Fibroblast of lung (primary cell): ENCODE results near the gene SLC5A5. TPM values are rescaled to one million over a fixed set of nuclear protein-coding genes. Genes with fewer than 3 reads are reported as not detected.
A peak's percentile ranks its signal among the peaks of the same experiment; 100 is the strongest.

Source experiments
- DNase-seq, 2 donors: peaks; one replicate each; pipeline versions ENCODE4 v3.0.0 to v3.0.0-alpha.2; 2010; ENCODE audit warnings: low read depth in 2 of 2
- H2AFZ ChIP-seq: 2 replicates; pipeline ENCODE4 v1.5.1; 2012; ENCODE audit warnings: low read length, control low read depth, inconsistent platforms
- H3K27ac ChIP-seq: 2 replicates; pipeline ENCODE4 v1.5.1; 2011; ENCODE audit warnings: low read length, control low read depth; ENCODE audit not compliant: insufficient read depth
- H3K27me3 ChIP-seq: 2 replicates; pipeline ENCODE4 v1.5.1; 2011; ENCODE audit warnings: mild to moderate bottlenecking, low read length; ENCODE audit not compliant: control insufficient read depth, insufficient read depth
- H3K36me3 ChIP-seq: 2 replicates; pipeline ENCODE4 v1.5.1; 2011; ENCODE audit warnings: low read length; ENCODE audit not compliant: control insufficient read depth, insufficient read depth
- H3K4me1 ChIP-seq: 2 replicates; pipeline ENCODE4 v1.5.1; 2011; ENCODE audit warnings: low read length; ENCODE audit not compliant: control insufficient read depth, insufficient read depth; ENCODE audit errors: extremely low read depth
- H3K4me2 ChIP-seq: 2 replicates; pipeline ENCODE4 v1.5.1; 2011; ENCODE audit warnings: low read length, control low read depth; ENCODE audit not compliant: insufficient read depth; ENCODE audit errors: extremely low read depth
- H3K4me3 ChIP-seq, 4 experiments: fragments of 200-600 bp in 1 of 4; sonication (generic) in 1 of 4; replicated peaks in 1 of 4; 2 replicates each; pipeline ENCODE4 v1.5.1; 2011 to 2016; ENCODE audit warnings: low read length in 4 of 4, low read depth in 3 of 4, mild to moderate bottlenecking in 3 of 4, control low read depth in 2 of 4, inconsistent platforms in 1 of 4, mixed read lengths in 1 of 4; ENCODE audit not compliant: insufficient read depth in 1 of 4; ENCODE audit errors: control extremely low read depth in 1 of 4
- H3K79me2 ChIP-seq: 2 replicates; pipeline ENCODE4 v1.5.1; 2012; ENCODE audit warnings: mild to moderate bottlenecking, low read length, inconsistent platforms; ENCODE audit not compliant: control insufficient read depth, insufficient read depth
- H3K9ac ChIP-seq: 2 replicates; pipeline ENCODE4 v1.5.1; 2011; ENCODE audit warnings: mild to moderate bottlenecking, low read length, control low read depth; ENCODE audit not compliant: insufficient read depth
- H3K9me3 ChIP-seq: 2 replicates; pipeline ENCODE4 v1.5.1; 2012; ENCODE audit warnings: low read depth, low read length; ENCODE audit not compliant: control insufficient read depth, insufficient read depth
- H4K20me1 ChIP-seq: 2 replicates; pipeline ENCODE4 v1.5.1; 2011; ENCODE audit warnings: low read length; ENCODE audit not compliant: control insufficient read depth, insufficient read depth; ENCODE audit errors: extremely low read depth
- CTCF ChIP-seq, 2 donors: IDR thresholded peaks in 1 of 2; conservative IDR thresholded peaks in 1 of 2; 1 replicate in 1 of 2; 2 replicates in 1 of 2; pipeline ENCODE4 v1.5.1; 2011 to 2012; ENCODE audit warnings: low read length in 2 of 2, control low read depth in 1 of 2, inconsistent platforms in 1 of 2, low read depth in 1 of 2, mild to moderate bottlenecking in 1 of 2
- EZH2 ChIP-seq: IDR thresholded peaks from 2 replicates; pipeline ENCODE4 v1.5.1; 2012; ENCODE audit warnings: low read length, control low read depth, mild to moderate bottlenecking; ENCODE audit errors: missing control alignments
- polyA plus RNA-seq, 2 donors: library from polyadenylated mRNA; depleted of rRNA in 1 of 2; stranded (reverse) in 1 of 2; unstranded in 1 of 2; fragments of >200 nt; gene quantifications; 2 replicates each; pipeline ENCODE4 v1.2.1, GENCODE V29; 2011 to 2012; ENCODE audit warnings: missing spikeins in 1 of 2
- total RNA-seq: library from RNA; depleted of rRNA; stranded (reverse); fragments of >200 nt; gene quantifications from 2 replicates; pipeline ENCODE4 v1.2.1, GENCODE V29; 2014

SLC5A5 gene
- total and polyA plus RNA-seq, 2 donors (not counting 1 experiment from before 2014, with no cell fraction given), result not detected

- Histone ChIP-seq H3K27ac (no peak overlapping the region), H2AFZ (no peak overlapping the region), H3K27me3 (peaks cover 4% of the 10 kb centered on the region), H3K9ac (no peak overlapping the region), H3K4me3 (no peak overlapping the region), H3K36me3 (no peaks in the 10 kb centered on the region), H3K79me2 (no peaks in the 10 kb centered on the region), H3K4me2 (no peak overlapping the region), H3K4me1 (no peaks in the 10 kb centered on the region), H3K9me3 (no peaks in the 10 kb centered on the region), H4K20me1 (no peaks in the 10 kb centered on the region)
- no peak for DNase-seq
- TF ChIP-seq EZH2 (no peak), CTCF (conservative IDR thresholded peaks at IDR 0.05 in 1 of 2, IDR thresholded peaks at IDR 0.05 in 1 of 2; ENCODE audit: low read depth in 1 of 2, low read length in 2 of 2) (no peak)
These were observed 39.1 kb upstream of the SLC5A5 start for GRCh38 chr19:17832443-17833208.

GRCh38 chr19:17834350-17835181, 37.2 kb upstream of the SLC5A5 start:
- Histone ChIP-seq H4K20me1 (no peaks in the 10 kb centered on the region), H3K4me3 (no peak overlapping the region), H2AFZ (no peak overlapping the region), H3K4me2 (no peak overlapping the region), H3K4me1 (no peaks in the 10 kb centered on the region), H3K79me2 (no peaks in the 10 kb centered on the region), H3K27ac (no peak overlapping the region), H3K9ac (no peak overlapping the region), H3K9me3 (no peaks in the 10 kb centered on the region), H3K27me3 (peaks cover 4% of the 10 kb centered on the region), H3K36me3 (no peaks in the 10 kb centered on the region)
- no peak for DNase-seq
- TF ChIP-seq EZH2, result no peak
- TF ChIP-seq CTCF (conservative IDR thresholded peaks at IDR 0.05 in 1 of 2, IDR thresholded peaks at IDR 0.05 in 1 of 2; ENCODE audit: low read depth in 1 of 2, low read length in 2 of 2), result peak in 1 of 2 donors; percentile 13
